ENCODE data around the gene IRX2.

IRX2 gene

GRCh38 chr5:2754581-2755075 lies 3.2 kb upstream of the IRX2 start:
- no peak for TF ChIP-seq CTCF (IDR thresholded peaks at IDR 0.05; ENCODE audit: poor library complexity, severe bottlenecking)
- no peak for ATAC-seq (ENCODE audit: low read depth)
- peaks cover 28% of the 10 kb centered on the region for H3K4me1 ChIP-seq (ENCODE audit: insufficient read depth, poor library complexity, severe bottlenecking)
- H3K27me3 ChIP-seq (ENCODE audit: insufficient read depth, poor library complexity, severe bottlenecking), result no peaks in the 10 kb centered on the region
- DNase-seq (ENCODE audit: low spot score), result no peak
- H3K9me3 ChIP-seq (ENCODE audit: severe bottlenecking), result no peaks in the 10 kb centered on the region
- H3K27ac ChIP-seq (ENCODE audit: poor library complexity, severe bottlenecking), result no peak overlapping the region
- H3K36me3 ChIP-seq (ENCODE audit: low read depth), result peaks cover 1% of the 10 kb centered on the region
- H3K4me3 ChIP-seq (ENCODE audit: severe bottlenecking), result no peak overlapping the region

GRCh38 chr5:2753452-2754420 lies 2.3 kb upstream of the IRX2 start:
- peaks cover 10% of the 10 kb centered on the region for H3K36me3 ChIP-seq (ENCODE audit: low read depth)
- H3K4me1 ChIP-seq (ENCODE audit: insufficient read depth, poor library complexity, severe bottlenecking), result peaks cover 19% of the 10 kb centered on the region
- H3K27me3 ChIP-seq (ENCODE audit: insufficient read depth, poor library complexity, severe bottlenecking), result no peaks in the 10 kb centered on the region
- TF ChIP-seq CTCF (IDR thresholded peaks at IDR 0.05; ENCODE audit: poor library complexity, severe bottlenecking), result no peak
- no peak for DNase-seq (ENCODE audit: low spot score)
- H3K4me3 ChIP-seq (ENCODE audit: severe bottlenecking), result no peak overlapping the region
- no peaks in the 10 kb centered on the region for H3K9me3 ChIP-seq (ENCODE audit: severe bottlenecking)
- H3K27ac ChIP-seq (ENCODE audit: poor library complexity, severe bottlenecking), result no peak overlapping the region
- ATAC-seq (ENCODE audit: low read depth), result no peak

- no peak for TF ChIP-seq CTCF (IDR thresholded peaks at IDR 0.05; ENCODE audit: poor library complexity, severe bottlenecking)
- ATAC-seq (ENCODE audit: low read depth) (no peak), DNase-seq (ENCODE audit: low spot score) (no peak)
- peaks cover 11% of the 10 kb centered on the region for H3K36me3 ChIP-seq (ENCODE audit: low read depth)
- H3K4me3 ChIP-seq (ENCODE audit: severe bottlenecking), result peak overlapping the region; percentile 99
- no peaks in the 10 kb centered on the region for H3K27me3 ChIP-seq (ENCODE audit: insufficient read depth, poor library complexity, severe bottlenecking)
- H3K27ac ChIP-seq (ENCODE audit: poor library complexity, severe bottlenecking), result peak overlapping the region; percentile 73
- H3K9me3 ChIP-seq (ENCODE audit: severe bottlenecking), result no peaks in the 10 kb centered on the region
- H3K4me1 ChIP-seq (ENCODE audit: insufficient read depth, poor library complexity, severe bottlenecking), result peaks cover 13% of the 10 kb centered on the region
Measured at GRCh38 chr5:2752821-2753439, 1.5 kb upstream of the IRX2 start.

- Histone ChIP-seq H3K4me3 (ENCODE audit: severe bottlenecking) (peak overlapping the region; percentile 99), H3K27ac (ENCODE audit: poor library complexity, severe bottlenecking) (peak overlapping the region; percentile 73), H3K4me1 (ENCODE audit: insufficient read depth, poor library complexity, severe bottlenecking) (peaks cover 7% of the 10 kb centered on the region), H3K36me3 (ENCODE audit: low read depth) (peaks cover 18% of the 10 kb centered on the region), H3K27me3 (ENCODE audit: insufficient read depth, poor library complexity, severe bottlenecking) (no peaks in the 10 kb centered on the region), H3K9me3 (ENCODE audit: severe bottlenecking) (no peaks in the 10 kb centered on the region)
- no peak for TF ChIP-seq CTCF (IDR thresholded peaks at IDR 0.05; ENCODE audit: poor library complexity, severe bottlenecking)
- peak; percentile 82 for DNase-seq (ENCODE audit: low spot score)
- peak; percentile 33 for ATAC-seq (ENCODE audit: low read depth)
Measured at GRCh38 chr5:2752059-2752820, 763 bp upstream of the IRX2 start.
